Stimulated activated CD8-positive, alpha-beta memory T cell treated with anti-CD3 and anti-CD28 coated beads, Interleukin-2, amount 100 ng/mL, for 48 hours (primary cell): Measurements from ENCODE around the gene CTSW.
"Not testable (repeated sequence)": the region's sequence is repeated elsewhere in the genome, so short reads cannot be mapped to it uniquely, and the experiment has no call there.

Experiments used
- DNase-seq, 2 donors: peaks; one replicate each; pipeline ENCODE4 v3.0.0-alpha.2; 2020; ENCODE audit warnings: low read depth in 2 of 2

The CTSW gene

DNA sequence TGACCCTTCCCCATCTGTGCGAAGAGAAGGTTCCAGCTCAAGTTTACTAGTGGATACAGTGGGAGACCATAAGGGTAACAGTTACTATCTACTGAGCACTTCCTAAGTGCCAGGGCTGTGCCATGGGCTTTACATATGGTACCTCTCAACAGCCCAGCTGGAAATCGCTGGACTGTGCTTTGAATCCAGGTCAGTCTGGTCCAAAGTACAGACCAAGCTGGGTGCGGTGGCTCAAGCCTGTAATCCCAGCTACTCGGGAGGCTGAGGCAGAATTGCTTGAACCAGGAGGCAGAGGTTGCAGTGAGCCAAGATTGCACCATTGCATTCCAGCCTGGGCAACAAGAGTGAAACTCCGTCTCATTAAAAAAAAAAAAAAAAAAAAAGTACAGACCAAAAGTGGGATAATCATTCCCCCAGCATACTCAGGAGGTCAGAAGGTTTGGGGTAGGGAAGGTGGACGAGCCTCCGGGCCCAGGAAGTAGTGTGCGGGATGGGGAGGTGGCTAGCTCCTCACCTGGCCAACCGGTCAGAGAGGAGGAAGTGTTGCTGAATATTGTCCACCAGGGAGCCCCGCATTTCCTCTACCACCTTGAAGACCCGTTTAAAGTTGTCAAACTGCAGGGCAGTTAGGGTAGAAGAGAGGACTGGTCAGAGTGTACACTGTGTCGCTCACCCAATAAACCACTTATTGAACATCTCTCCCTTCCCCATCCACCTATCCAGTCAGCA, 6.3 kb downstream of the CTSW start:
- no peak for DNase-seq

DNA sequence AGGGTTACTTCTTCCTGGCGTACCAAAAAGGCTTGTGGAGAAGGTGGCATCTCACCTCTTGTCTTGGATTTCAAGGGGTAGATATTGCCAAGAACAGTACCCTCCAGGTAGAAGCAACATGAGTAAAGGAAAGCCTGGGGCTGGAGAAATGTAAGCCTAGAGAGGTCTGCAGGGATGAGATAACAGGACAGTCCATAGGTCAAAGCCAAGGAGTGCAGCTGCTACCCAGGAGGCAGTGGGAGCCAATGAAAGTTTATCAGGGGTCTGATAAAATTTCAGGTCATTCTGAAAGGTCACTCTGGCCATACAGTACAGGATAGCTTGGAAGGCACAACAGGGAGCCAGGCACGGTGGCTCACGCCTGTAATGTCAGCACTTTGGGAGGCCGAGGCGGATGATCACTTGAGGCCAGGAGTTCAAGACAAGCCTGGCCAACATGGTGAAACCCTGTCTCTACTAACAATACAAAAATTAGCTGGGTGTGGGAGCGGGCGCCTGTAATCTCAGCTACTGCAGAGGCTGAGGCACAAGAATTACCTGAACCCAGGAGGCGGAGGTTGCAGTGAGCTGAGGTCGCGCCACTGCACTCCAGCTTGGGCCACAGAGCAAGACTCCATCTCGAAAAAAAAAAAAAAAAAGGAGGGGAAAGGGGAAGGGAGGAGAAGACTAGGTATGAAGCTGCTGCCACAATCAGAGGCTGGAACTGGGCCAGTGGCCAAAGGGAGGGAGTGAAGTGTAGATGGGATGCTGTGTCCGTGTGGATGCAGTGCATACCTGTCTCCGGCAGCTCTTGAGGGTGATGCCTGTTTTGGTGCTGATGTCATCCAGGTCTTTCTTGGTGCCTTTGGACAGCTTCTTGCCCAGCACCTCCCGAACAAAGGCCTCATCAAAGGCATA, 7.4 kb downstream of the CTSW start:
- no peak for DNase-seq

- DNase-seq: no peak
Observed at GRCh38 chr11:65887723-65888162, 8.1 kb downstream of the CTSW start.

DNA sequence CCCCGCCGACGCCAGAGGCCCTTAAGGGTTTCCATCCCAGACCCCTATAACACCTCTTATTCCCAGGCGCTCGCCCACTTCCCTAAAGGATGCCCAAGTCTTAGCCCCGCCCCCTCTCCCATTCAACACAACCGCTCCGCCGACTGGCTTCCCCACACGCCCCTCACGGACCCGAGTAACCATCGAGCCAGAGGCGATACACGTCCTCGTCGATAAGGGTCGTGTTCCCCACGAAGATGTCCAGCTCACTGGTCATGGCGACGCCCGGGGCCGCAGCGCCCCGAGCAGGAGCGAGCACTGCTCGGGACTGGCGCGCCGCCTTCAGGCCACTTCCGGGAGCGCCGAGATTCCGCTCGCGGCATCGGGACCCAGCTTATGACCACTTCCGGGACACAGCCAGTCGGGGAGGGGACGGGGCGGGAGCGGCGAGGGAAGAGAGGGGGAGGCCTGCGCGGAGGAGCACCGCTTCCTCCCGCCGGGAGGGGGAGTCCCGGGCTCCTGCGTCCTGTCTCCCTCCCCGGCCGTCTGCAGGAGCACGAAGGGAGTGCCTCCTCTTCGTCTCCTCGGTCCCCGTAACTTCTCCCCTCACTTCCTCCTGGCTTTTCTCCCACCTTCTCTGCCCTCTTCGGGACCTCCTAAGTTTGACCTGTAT, 8.7 kb downstream of the CTSW start, which contains the start of gene FIBP:
Gene FIBP, minus strand, starts transcription at position 309 of the 652 bp plus-strand sequence. Its CDS starts 53 bp downstream, at position 256.
- peak; percentile 95 to 97 for DNase-seq

- peak; percentile 99 for DNase-seq
Observed at GRCh38 chr11:65890324-65891218, 10.9 kb downstream of the CTSW start, which contains the start of gene CCDC85B. CCDC85B (plus strand) TSS chr11:65890673; CDS start chr11:65890784, 111 bp downstream.

DNA sequence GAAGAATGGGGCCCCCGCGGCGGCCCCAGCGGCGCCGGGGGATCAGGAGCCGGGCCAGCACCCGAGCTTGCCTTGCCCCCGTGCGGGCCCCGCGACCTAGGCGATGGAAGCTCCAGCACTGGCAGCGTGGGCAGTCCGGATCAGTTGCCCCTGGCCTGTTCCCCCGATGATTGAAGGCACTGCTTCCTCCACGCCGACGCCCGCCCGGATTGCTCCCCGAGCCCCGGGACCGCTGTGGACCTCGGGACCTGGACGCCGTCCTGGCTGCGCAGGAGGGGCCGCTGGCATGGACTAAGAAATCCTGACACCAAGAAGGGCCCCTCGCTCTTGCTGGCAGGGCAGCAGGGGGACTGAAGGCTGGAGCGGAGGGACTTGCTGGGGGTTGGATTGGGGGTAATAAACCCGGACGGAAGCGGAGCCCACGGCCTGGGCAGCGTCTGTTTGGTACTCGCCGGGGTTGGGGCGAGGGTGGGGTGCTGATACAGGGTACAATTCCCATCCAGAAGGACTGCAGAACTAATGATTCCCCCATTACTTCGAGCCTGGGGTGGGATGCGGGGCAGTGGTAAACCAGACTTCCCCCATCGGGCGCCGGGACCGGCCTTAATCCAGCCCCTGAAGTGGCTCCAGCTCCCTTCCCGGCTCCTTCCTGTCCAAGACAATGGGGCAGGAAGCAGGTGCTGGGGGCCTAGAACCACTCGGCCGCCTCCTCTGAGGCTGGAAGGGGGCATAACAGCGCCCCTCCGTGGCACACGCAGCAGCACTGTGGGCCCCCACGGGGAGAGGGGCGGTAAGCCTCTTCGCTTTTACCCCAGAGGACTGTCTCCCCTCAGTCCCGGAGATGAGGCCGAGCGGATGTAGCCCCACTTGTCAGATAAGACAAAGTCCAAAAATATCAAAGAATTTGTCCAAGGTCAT, 11.8 kb downstream of the CTSW start:
- no peak for DNase-seq

DNA sequence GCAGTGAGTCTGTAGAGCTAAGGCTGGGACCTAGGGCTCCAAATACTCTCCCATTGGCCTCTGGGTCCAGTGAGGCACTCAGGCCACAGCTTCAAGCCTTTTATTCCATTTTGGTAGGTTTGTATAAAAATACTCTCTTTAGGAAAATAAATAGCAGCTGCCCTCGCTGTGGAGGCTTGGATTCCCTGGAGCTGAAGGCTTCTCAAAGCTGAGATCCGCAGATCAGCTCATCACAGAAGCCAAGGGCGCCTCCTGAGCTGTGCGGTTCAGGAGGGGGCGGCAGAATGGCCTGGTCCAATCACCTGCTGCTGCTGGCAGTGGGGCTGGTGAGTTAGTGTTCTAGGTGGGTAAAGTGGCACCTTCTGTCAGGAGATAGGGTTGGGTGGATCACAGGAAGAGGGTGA, 12.5 kb downstream of the CTSW start:
- not testable (repeated sequence) for DNase-seq

DNA sequence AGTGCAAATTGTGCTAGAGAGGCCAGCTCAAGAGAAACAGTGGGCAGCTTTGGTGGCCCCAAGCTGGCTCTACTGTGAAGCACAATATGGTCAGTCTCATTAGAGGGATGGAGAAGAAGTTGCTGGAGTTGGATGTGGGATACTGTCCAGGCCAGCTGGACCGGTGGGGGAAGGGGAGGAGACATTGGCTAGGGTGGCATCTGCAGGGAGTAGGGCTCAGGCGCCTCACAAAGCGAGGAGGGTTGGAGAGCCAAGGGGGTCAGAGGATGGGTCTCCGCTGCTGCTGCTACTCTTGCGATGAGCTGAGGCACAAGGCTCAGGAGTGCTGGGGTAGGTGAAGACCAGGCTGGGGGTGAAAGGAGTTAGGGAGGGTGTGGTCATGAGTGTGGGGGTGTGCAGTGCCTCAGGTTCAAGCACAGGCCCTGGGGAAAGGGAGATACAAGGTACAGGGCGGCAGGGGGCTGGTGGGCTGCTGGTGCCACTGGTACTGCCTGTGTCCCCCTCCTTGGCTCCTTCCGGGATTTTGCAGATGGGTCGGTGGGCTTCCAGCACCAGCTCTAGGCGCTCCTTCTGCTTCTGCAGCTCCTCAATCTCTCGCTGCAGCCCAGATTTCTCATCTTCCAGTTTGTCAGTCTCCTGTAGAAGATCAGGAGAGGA, 13.2 kb downstream of the CTSW start:
- DNase-seq: no peak

DNA sequence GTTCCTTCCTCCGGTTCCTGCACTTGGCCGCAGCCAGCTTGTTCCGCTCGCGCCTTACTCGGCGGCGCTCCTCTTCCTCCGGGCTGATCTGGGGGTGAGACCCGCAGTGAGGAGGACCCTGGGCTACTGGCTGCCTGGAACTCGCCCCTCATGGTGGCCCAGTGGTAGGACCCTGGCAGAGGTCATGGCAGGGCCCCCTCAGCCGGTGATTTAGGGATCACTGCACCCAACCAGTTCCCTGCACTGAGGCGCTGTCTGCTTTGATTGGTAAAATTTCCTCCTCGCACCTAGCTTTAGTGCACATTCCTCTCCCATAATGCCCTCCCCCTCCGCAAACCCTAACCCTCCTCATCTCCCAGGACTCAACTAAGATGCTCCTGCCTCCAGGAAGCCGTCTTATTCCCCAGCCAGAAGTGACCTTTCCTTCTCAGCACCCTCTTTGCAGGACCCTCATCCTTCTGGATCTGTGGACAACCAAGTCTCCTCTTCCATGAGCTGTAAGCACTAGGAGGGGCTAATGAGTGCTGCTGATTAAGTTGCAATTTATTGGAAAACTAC, 14.5 kb downstream of the CTSW start:
- no peak for DNase-seq

DNA sequence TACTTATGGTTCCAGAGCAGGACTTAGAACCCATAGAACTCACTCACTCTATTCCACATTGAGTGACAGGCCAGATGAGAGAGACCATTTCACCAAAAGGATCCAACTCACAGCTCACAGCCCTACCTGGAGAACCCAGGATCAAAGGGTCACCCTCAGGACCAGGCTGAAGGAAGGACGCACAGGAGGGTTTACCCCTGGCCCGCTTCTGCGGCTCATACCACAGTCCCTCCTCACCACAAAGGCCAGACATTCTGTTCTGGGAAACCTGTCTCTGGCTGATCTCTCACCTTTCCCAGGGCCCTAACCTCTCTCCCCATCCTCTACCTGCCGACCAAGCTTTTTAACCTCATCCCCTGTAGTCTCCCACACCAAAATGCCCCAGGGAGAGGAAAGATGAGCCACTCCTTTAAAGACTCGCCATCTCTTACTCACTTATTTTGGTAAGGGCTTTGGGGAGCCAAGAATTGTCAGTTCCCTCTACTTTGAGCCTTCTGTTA, 15.9 kb downstream of the CTSW start:
- no peak for DNase-seq

GRCh38 chr11:65896034-65896999, 16.7 kb downstream of the CTSW start:
- no peak for DNase-seq

GRCh38 chr11:65897020-65897471, 17.4 kb downstream of the CTSW start:
- no peak for DNase-seq

- no peak for DNase-seq
Observed at GRCh38 chr11:65898656-65899355, 19.2 kb downstream of the CTSW start.

DNA sequence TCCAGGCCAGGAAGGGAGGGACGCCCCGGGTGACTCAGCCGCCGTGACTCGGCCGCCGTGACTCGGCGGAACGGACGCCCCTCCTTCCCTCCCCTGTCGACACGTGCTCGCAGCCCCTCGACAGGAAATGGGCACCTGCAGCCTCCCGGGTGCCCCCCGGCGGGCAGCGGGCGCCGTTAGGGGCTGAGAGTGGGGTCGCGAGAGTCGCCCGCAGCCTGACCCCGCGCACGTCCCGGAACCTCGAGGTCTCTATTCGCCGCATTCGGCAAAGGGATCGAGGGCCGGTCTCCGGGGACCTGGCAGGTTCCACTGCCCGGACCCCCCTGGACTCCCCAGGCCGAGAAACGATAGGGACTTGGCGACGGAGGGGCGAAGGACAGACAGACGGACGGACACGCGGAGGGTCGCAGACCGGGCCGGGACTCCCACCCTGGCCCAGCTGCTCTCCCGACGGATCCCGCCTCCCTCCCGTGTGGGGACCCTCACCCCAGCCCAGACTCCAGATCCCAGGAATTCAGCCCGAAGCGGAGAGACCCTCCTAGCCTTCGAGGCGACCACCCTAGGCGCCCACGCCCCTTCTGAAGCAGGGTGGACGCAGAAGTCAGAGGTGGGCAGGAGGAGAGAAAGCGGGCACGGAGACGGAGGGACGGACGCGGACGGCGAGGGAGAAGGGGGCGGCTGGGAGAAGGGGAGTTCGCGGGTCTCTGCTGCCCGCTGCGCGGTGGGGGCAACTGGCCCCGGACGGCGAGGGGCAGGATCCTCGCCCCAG, 19.9 kb downstream of the CTSW start:
- DNase-seq: peak; percentile 71 to 77

- peak; percentile 91 to 95 for DNase-seq
Observed at GRCh38 chr11:65900125-65900898, 20.7 kb downstream of the CTSW start, which contains the start of gene FOSL1. FOSL1 (minus strand) TSS chr11:65900388; CDS start chr11:65900339, 49 bp downstream.

DNA sequence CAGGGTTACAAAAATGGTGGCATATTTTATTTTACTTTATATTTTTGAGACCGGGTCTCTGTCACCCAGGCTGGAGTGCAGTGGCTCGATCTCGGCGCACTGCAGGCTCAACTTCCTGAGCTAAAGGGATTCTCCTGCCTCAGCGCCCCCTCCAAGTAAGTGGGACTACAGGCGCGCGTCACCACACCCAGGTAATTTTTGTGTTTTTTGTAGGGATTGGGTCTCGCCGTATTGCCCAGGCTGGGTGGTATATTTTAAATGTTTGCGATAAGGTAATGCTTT, 21.2 kb downstream of the CTSW start:
- DNase-seq: no peak
